ENCODE data around the gene SPATS2. TPM values are rescaled to one million over a fixed set of nuclear protein-coding genes. Genes with fewer than 3 reads are reported as not detected.
"Not testable (repeated sequence)": the region's sequence is repeated elsewhere in the genome, so short reads cannot be mapped to it uniquely, and the experiment has no call there.

SPATS2 gene
- polyA plus RNA-seq, 4 donors = 11.9 to 26.3 (median 14.4) TPM

DNA sequence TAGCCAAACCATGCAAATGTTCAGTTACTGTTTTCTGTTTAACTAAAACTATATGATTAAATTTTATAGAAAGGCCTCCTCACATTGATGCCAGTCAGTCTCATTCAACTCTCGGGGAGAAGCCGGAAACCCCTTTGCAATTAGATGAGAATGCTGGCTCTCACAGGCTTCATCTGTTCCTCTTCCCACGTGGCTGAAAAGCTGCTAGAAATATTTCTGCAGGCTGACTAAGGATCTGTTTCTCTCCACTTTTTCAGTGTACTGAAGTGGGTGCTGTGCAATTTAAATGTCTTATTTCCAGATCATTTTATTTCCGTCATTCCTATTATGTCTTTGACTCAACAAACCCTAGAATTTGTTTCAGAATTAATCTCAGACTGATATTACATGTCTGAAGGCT, 154.1 kb downstream of the SPATS2 start:
- Histone ChIP-seq H3K4me1 (ENCODE audit: control insufficient read depth in 3 of 3, insufficient read depth in 2 of 3, low read depth in 1 of 3, low read length in 2 of 3) (no peaks in the 10 kb centered on the region), H3K27me3 (ENCODE audit: control insufficient read depth in 3 of 3, insufficient read depth in 3 of 3, low read length in 3 of 3) (no peaks in the 10 kb centered on the region), H3K27ac (ENCODE audit: low read depth in 1 of 3, low read length in 2 of 3) (no peak overlapping the region), H3K36me3 (ENCODE audit: control insufficient read depth in 3 of 3, insufficient read depth in 2 of 3, low read depth in 1 of 3, low read length in 3 of 3) (peaks cover 0 to 25% (median 14%) of the 10 kb centered on the region in 3 donors), H3K4me3 (ENCODE audit: low read depth in 1 of 3, low read length in 3 of 3) (no peak overlapping the region), H3K9me3 (ENCODE audit: control insufficient read depth in 2 of 2, insufficient read depth in 1 of 2, low read depth in 1 of 2, low read length in 1 of 2) (no peaks in the 10 kb centered on the region)
- DNase-seq (no peak), FAIRE-seq (no peak)
- WGBS, 3 donors = 87 to 93% (median 87%) methylated on average over 4 of the region's 4 CpGs

GRCh38 chr12:49524660-49525324, 157.5 kb downstream of the SPATS2 start:
- H3K27ac ChIP-seq (ENCODE audit: low read depth in 1 of 3, low read length in 2 of 3) = no peak overlapping the region
- no peaks in the 10 kb centered on the region for H3K9me3 ChIP-seq (ENCODE audit: control insufficient read depth in 2 of 2, insufficient read depth in 1 of 2, low read depth in 1 of 2, low read length in 1 of 2)
- H3K4me3 ChIP-seq (ENCODE audit: low read depth in 1 of 3, low read length in 3 of 3) = no peak overlapping the region
- H3K27me3 ChIP-seq (ENCODE audit: control insufficient read depth in 3 of 3, insufficient read depth in 3 of 3, low read length in 3 of 3) = no peaks in the 10 kb centered on the region
- FAIRE-seq (no peak), DNase-seq (no peak)
- peaks cover 0 to 30% (median 14%) of the 10 kb centered on the region in 3 donors for H3K36me3 ChIP-seq (ENCODE audit: control insufficient read depth in 3 of 3, insufficient read depth in 2 of 3, low read depth in 1 of 3, low read length in 3 of 3)
- no peaks in the 10 kb centered on the region for H3K4me1 ChIP-seq (ENCODE audit: control insufficient read depth in 3 of 3, insufficient read depth in 2 of 3, low read depth in 1 of 3, low read length in 2 of 3)
- WGBS, 3 donors = 79 to 88% (median 82%) methylated on average over 6 of the region's 6 CpGs

DNA sequence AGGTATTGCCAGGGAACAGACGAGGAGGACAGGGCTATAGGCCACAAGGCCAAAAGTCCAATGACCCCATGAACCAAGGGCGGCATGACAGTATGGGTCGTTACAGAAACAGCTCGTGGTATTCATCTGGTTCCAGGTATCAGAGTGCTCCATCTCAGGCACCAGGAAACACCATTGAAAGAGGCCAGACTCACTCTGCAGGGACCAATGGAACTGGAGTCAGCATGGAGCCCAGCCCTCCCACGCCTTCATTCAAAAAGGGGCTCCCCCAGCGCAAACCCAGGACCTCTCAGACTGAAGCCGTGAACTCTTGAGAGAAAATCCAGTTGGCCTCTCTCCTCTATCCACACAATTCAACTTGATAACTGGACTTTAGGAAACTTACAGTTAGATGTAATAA, 158.7 kb downstream of the SPATS2 start:
- H3K27ac ChIP-seq (ENCODE audit: low read depth in 1 of 3, low read length in 2 of 3) = no peak overlapping the region
- H3K4me3 ChIP-seq (ENCODE audit: low read depth in 1 of 3, low read length in 3 of 3) = no peak overlapping the region
- no peak for FAIRE-seq
- WGBS, 3 donors = 80 to 92% (median 90%) methylated on average over 7 of the region's 7 CpGs
- no peak for DNase-seq
- no peaks in the 10 kb centered on the region for H3K27me3 ChIP-seq (ENCODE audit: control insufficient read depth in 3 of 3, insufficient read depth in 3 of 3, low read length in 3 of 3)
- H3K36me3 ChIP-seq (ENCODE audit: control insufficient read depth in 3 of 3, insufficient read depth in 2 of 3, low read depth in 1 of 3, low read length in 3 of 3) = peaks cover 0 to 27% (median 14%) of the 10 kb centered on the region in 3 donors
- no peaks in the 10 kb centered on the region for H3K9me3 ChIP-seq (ENCODE audit: control insufficient read depth in 2 of 2, insufficient read depth in 1 of 2, low read depth in 1 of 2, low read length in 1 of 2)
- no peaks in the 10 kb centered on the region for H3K4me1 ChIP-seq (ENCODE audit: control insufficient read depth in 3 of 3, insufficient read depth in 2 of 3, low read depth in 1 of 3, low read length in 2 of 3)

DNA sequence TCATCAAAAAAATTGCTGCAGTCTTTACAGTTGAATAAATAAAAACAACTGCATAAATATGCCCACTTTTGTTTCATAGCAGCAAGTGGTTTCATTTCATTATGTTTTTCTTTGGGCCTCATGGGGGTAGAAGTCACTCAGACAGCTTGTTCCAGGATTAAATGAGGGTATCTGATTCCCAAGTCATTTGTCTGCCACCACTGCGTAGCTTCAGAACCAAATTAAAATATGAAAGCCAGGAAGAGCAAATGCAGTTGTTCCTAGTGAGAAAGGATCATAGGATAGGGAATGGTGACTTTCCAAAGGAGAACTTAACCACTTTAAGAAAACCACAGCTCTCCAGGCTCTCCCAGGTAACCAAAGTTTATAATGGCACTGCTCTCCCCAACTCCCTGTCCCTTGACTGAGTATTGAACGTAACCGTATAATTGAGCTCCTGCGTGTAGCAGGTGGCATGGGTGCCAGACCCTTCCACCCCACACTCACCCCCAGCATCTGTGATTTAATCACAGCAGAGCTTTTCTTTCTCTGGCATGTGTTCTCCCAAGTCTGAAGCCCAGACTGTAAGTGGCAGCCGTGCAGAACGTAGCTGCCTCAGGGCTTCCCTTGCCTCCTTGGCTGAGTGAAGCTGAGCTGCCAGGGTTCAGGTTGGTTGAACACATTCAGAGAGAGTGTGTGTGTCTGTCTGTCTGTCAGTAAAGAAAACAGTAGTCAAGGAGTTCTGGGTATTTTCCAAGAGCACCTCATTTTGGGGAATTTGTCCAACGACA, 160.3 kb downstream of the SPATS2 start:
- Histone ChIP-seq H3K9me3 (ENCODE audit: control insufficient read depth in 2 of 2, insufficient read depth in 1 of 2, low read depth in 1 of 2, low read length in 1 of 2) (no peaks in the 10 kb centered on the region), H3K4me1 (ENCODE audit: control insufficient read depth in 3 of 3, insufficient read depth in 2 of 3, low read depth in 1 of 3, low read length in 2 of 3) (no peaks in the 10 kb centered on the region), H3K36me3 (ENCODE audit: control insufficient read depth in 3 of 3, insufficient read depth in 2 of 3, low read depth in 1 of 3, low read length in 3 of 3) (peaks cover 0 to 31% (median 14%) of the 10 kb centered on the region in 3 donors), H3K27me3 (ENCODE audit: control insufficient read depth in 3 of 3, insufficient read depth in 3 of 3, low read length in 3 of 3) (no peaks in the 10 kb centered on the region), H3K4me3 (ENCODE audit: low read depth in 1 of 3, low read length in 3 of 3) (no peak overlapping the region), H3K27ac (ENCODE audit: low read depth in 1 of 3, low read length in 2 of 3) (no peak overlapping the region)
- DNase-seq = no peak
- no peak for FAIRE-seq
- WGBS, 3 donors = 86 to 93% (median 88%) methylated on average over 7 of the region's 7 CpGs

GRCh38 chr12:49529414-49529813, 162.2 kb downstream of the SPATS2 start:
- H3K9me3 ChIP-seq (ENCODE audit: control insufficient read depth in 2 of 2, insufficient read depth in 1 of 2, low read depth in 1 of 2, low read length in 1 of 2) = no peaks in the 10 kb centered on the region
- no peak overlapping the region for H3K4me3 ChIP-seq (ENCODE audit: low read depth in 1 of 3, low read length in 3 of 3)
- no peak overlapping the region for H3K27ac ChIP-seq (ENCODE audit: low read depth in 1 of 3, low read length in 2 of 3)
- H3K27me3 ChIP-seq (ENCODE audit: control insufficient read depth in 3 of 3, insufficient read depth in 3 of 3, low read length in 3 of 3) = peaks cover 0 to under 1% (median 0%) of the 10 kb centered on the region in 3 donors
- no peak for FAIRE-seq
- 86 to 97% (median 94%) methylated on average over 1 of the region's 1 CpG for WGBS, 3 donors
- H3K36me3 ChIP-seq (ENCODE audit: control insufficient read depth in 3 of 3, insufficient read depth in 2 of 3, low read depth in 1 of 3, low read length in 3 of 3) = peaks cover 0 to 26% (median 9%) of the 10 kb centered on the region in 3 donors
- no peaks in the 10 kb centered on the region for H3K4me1 ChIP-seq (ENCODE audit: control insufficient read depth in 3 of 3, insufficient read depth in 2 of 3, low read depth in 1 of 3, low read length in 2 of 3)
- no peak for DNase-seq

- H3K4me3 ChIP-seq (ENCODE audit: low read depth in 1 of 3, low read length in 3 of 3) = no peak overlapping the region
- peaks cover 0 to 13% (median 0%) of the 10 kb centered on the region in 3 donors for H3K36me3 ChIP-seq (ENCODE audit: control insufficient read depth in 3 of 3, insufficient read depth in 2 of 3, low read depth in 1 of 3, low read length in 3 of 3)
- no peaks in the 10 kb centered on the region for H3K4me1 ChIP-seq (ENCODE audit: control insufficient read depth in 3 of 3, insufficient read depth in 2 of 3, low read depth in 1 of 3, low read length in 2 of 3)
- no peak for FAIRE-seq
- DNase-seq = peak; percentile 40 to 61
- no peak overlapping the region for H3K27ac ChIP-seq (ENCODE audit: low read depth in 1 of 3, low read length in 2 of 3)
- peaks cover 0 to 20% (median 4%) of the 10 kb centered on the region in 3 donors for H3K27me3 ChIP-seq (ENCODE audit: control insufficient read depth in 3 of 3, insufficient read depth in 3 of 3, low read length in 3 of 3)
- H3K9me3 ChIP-seq (ENCODE audit: control insufficient read depth in 2 of 2, insufficient read depth in 1 of 2, low read depth in 1 of 2, low read length in 1 of 2) = no peaks in the 10 kb centered on the region
- WGBS, 3 donors = 18 to 63% (median 42%) methylated on average over 2 of the region's 2 CpGs
These were observed 164.5 kb downstream of the SPATS2 start for GRCh38 chr12:49531745-49532144.

- no peak for FAIRE-seq
- Histone ChIP-seq H3K4me1 (ENCODE audit: control insufficient read depth in 3 of 3, insufficient read depth in 2 of 3, low read depth in 1 of 3, low read length in 2 of 3) (peaks cover 0 to 9% (median 0%) of the 10 kb centered on the region in 3 donors), H3K36me3 (ENCODE audit: control insufficient read depth in 3 of 3, insufficient read depth in 2 of 3, low read depth in 1 of 3, low read length in 3 of 3) (peaks cover 0 to 9% (median 0%) of the 10 kb centered on the region in 3 donors), H3K27me3 (ENCODE audit: control insufficient read depth in 3 of 3, insufficient read depth in 3 of 3, low read length in 3 of 3) (peaks cover 6 to 36% (median 7%) of the 10 kb centered on the region in 3 donors), H3K9me3 (ENCODE audit: control insufficient read depth in 2 of 2, insufficient read depth in 1 of 2, low read depth in 1 of 2, low read length in 1 of 2) (no peaks in the 10 kb centered on the region), H3K4me3 (ENCODE audit: low read depth in 1 of 3, low read length in 3 of 3) (no peak overlapping the region), H3K27ac (ENCODE audit: low read depth in 1 of 3, low read length in 2 of 3) (no peak overlapping the region)
- 37 to 84% (median 48%) methylated on average over 10 of the region's 10 CpGs for WGBS, 3 donors
- no peak for DNase-seq
These were observed 166.1 kb downstream of the SPATS2 start for GRCh38 chr12:49533331-49533730.

GRCh38 chr12:49534122-49534521, 166.9 kb downstream of the SPATS2 start:
- H3K9me3 ChIP-seq (ENCODE audit: control insufficient read depth in 2 of 2, insufficient read depth in 1 of 2, low read depth in 1 of 2, low read length in 1 of 2); FAIRE-seq; DNase-seq; H3K4me3 ChIP-seq (ENCODE audit: low read depth in 1 of 3, low read length in 3 of 3); H3K36me3 ChIP-seq (ENCODE audit: control insufficient read depth in 3 of 3, insufficient read depth in 2 of 3, low read depth in 1 of 3, low read length in 3 of 3); H3K27ac ChIP-seq (ENCODE audit: low read depth in 1 of 3, low read length in 2 of 3): not testable (repeated sequence)
- Histone ChIP-seq H3K27me3 (ENCODE audit: control insufficient read depth in 3 of 3, insufficient read depth in 3 of 3, low read length in 3 of 3) (peaks cover 7 to 41% (median 9%) of the 10 kb centered on the region in 3 donors), H3K4me1 (ENCODE audit: control insufficient read depth in 3 of 3, insufficient read depth in 2 of 3, low read depth in 1 of 3, low read length in 2 of 3) (peaks cover 0 to 10% (median 0%) of the 10 kb centered on the region in 3 donors)
- WGBS, 3 donors = 81 to 87% (median 87%) methylated on average over 5 of the region's 5 CpGs
